RWPE2 (cell line): ENCODE data around the gene HRCT1.

Source experiments
- ATAC-seq: fragments of 200-7000 bp; cut with Tn5 transposase; 3 replicates; pipeline ENCODE4 v1.9.1; 2021; ENCODE audit warnings: low read depth
- DNase-seq: peaks from one replicate; pipeline ENCODE4 v3.0.0-alpha.2; 2020; ENCODE audit warnings: low spot score
- H3K27ac ChIP-seq: fragments of 450-650 bp; 2 replicates; pipeline ENCODE4 v1.5.1; 2017; ENCODE audit warnings: mild to moderate bottlenecking; ENCODE audit not compliant: poor library complexity, severe bottlenecking
- H3K27me3 ChIP-seq: fragments of 250-450 bp; sonication (Bioruptor Pico); 2 replicates; pipeline ENCODE4 v1.5.1; 2021; ENCODE audit warnings: mild to moderate bottlenecking, moderate library complexity; ENCODE audit not compliant: insufficient read depth, poor library complexity, severe bottlenecking
- H3K36me3 ChIP-seq: fragments of 250-450 bp; sonication (Bioruptor Pico); 2 replicates; pipeline ENCODE4 v1.5.1; 2020; ENCODE audit warnings: low read depth, mild to moderate bottlenecking, moderate library complexity
- H3K4me1 ChIP-seq: fragments of 250-450 bp; sonication (Bioruptor Pico); 2 replicates; pipeline ENCODE4 v1.5.1; 2021; ENCODE audit warnings: mild to moderate bottlenecking, moderate library complexity; ENCODE audit not compliant: insufficient read depth, poor library complexity, severe bottlenecking
- H3K4me3 ChIP-seq: fragments of 250-450 bp; sonication (Bioruptor Pico); 2 replicates; pipeline ENCODE4 v1.5.1; 2021; ENCODE audit warnings: mild to moderate bottlenecking, moderate library complexity; ENCODE audit not compliant: severe bottlenecking
- H3K9me3 ChIP-seq: fragments of 250-450 bp; sonication (Bioruptor Pico); 2 replicates; pipeline ENCODE4 v1.5.1; 2021; ENCODE audit warnings: mild to moderate bottlenecking, moderate library complexity; ENCODE audit not compliant: severe bottlenecking
- CTCF ChIP-seq: fragments of 450-650 bp; IDR thresholded peaks from one replicate; pipeline ENCODE4 v1.5.1; 2017; ENCODE audit warnings: mild to moderate bottlenecking, moderate library complexity; ENCODE audit not compliant: poor library complexity, severe bottlenecking

HRCT1 gene

DNA sequence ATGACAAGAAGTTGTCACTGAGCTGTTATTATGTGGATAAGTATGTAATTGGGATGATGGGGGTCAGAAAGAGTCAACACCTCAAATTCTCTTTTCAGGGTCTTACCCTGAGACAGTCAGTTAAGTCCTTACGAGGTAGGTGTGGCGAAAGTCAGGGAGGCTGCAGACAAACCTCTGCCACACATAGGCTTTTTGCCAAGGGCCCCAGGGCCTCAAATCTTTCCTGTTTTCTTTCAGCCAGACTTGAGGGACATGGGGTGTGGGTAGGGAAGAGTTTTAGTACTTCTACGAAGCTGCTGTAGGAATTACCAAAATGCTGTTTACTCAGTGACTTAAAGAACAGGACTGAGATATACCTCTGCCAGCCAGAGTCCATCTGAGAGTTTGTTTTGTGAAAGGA lies 38.2 kb downstream of the HRCT1 start:
- ATAC-seq (no peak), DNase-seq (no peak)
- Histone ChIP-seq H3K4me1 (peaks cover 3% of the 10 kb centered on the region), H3K36me3 (no peaks in the 10 kb centered on the region), H3K27me3 (no peaks in the 10 kb centered on the region), H3K9me3 (no peaks in the 10 kb centered on the region), H3K4me3 (no peak overlapping the region), H3K27ac (no peak overlapping the region)
- TF ChIP-seq CTCF, result no peak

DNA sequence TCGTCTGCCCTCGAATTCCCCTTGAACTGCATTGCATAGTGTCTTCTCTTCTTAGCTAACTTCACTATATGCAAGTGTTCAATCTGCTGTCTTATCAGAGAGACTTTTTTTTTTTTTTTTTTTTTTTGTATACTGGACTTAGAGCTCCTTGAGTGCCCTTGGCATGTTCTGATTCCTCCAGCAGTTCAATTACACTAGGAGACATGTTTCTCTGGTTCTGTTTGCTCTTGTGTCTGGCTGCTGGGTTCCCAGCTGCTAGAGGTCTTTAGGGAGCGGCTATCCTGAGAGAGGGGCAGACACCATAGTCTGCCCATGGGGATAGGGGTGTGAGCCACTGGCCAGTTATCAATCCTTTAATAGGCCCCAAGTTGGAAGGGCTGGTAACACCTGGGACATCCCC lies 38.8 kb downstream of the HRCT1 start:
- ATAC-seq (no peak), DNase-seq (no peak)
- no peak overlapping the region for H3K4me3 ChIP-seq
- no peaks in the 10 kb centered on the region for H3K36me3 ChIP-seq
- no peak for TF ChIP-seq CTCF
- H3K9me3 ChIP-seq, result no peaks in the 10 kb centered on the region
- no peaks in the 10 kb centered on the region for H3K27me3 ChIP-seq
- no peak overlapping the region for H3K27ac ChIP-seq
- H3K4me1 ChIP-seq, result peaks cover 3% of the 10 kb centered on the region

DNA sequence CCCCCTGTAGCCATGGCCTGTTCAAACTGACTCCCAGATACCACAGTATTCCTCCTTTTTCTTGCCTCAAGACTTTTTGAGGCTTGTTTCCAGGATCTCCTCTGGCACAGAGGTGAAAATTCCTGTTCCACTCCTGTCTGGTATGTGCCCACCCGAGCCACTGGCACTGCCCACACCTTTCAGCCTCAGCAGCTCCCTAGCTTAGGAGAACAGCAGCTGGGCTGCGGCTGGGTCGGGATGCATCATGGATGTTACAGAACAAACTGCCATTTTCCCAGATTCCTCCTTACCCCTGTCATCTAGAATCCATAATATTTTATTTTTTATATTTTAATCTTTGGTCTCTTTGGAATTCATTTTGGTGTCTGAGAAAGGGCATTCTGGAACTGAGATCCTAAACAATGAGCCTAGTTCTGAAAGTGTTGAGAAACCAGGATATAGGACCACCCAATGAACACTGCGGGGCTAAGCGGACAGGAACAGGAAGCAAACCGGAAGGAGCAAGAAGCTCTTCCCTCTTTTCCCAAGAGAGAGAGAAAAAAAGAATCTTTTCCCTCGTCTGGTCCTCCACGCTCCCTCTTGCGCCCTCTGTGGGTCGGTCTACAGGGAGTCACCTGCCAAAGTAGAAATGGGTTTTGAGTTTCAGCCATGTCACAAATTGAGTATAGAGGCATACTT lies 39.5 kb downstream of the HRCT1 start:
- H3K4me3 ChIP-seq, result no peak overlapping the region
- no peaks in the 10 kb centered on the region for H3K36me3 ChIP-seq
- no peaks in the 10 kb centered on the region for H3K27me3 ChIP-seq

GRCh38 chr9:35948451-35948850 lies 42.4 kb downstream of the HRCT1 start:
- DNase-seq, result no peak
- H3K4me1 ChIP-seq, result peaks cover 8% of the 10 kb centered on the region
- no peak overlapping the region for H3K4me3 ChIP-seq
- H3K27ac ChIP-seq, result no peak overlapping the region
- H3K27me3 ChIP-seq, result no peaks in the 10 kb centered on the region
- H3K36me3 ChIP-seq, result no peaks in the 10 kb centered on the region
- no peak for TF ChIP-seq CTCF
- no peak for ATAC-seq
- no peaks in the 10 kb centered on the region for H3K9me3 ChIP-seq

More for the DNA sequence above, 39.5 kb downstream of the HRCT1 start:
- peak; percentile 58; the same call in 1 of the 3 replicates for ATAC-seq
- peak; percentile 83 for TF ChIP-seq CTCF
- Histone ChIP-seq H3K9me3 (no peaks in the 10 kb centered on the region), H3K4me1 (peaks cover 3% of the 10 kb centered on the region), H3K27ac (no peak overlapping the region)
- no peak for DNase-seq

DNA sequence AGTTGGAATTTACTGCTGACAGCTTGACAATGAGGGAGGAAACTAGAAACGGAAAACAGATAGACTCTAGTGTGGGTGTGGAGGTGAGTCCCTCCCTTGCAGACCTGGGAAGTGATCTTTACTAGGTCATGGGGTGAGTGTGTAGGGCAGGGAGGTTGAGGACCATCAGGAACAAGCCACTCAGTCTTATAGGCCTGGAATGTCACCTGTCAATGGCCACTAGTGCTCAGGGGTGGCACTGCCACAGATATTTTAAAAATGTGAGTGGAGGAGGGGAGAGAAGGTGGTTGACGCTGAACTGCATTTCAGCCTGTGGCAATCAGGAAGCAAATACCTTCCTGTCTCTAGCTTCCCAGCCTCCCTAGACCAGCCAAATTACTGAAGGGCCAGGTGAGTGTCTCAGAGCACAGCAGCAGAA lies 42.9 kb downstream of the HRCT1 start:
- no peak for TF ChIP-seq CTCF
- Histone ChIP-seq H3K27ac (no peak overlapping the region), H3K36me3 (no peaks in the 10 kb centered on the region), H3K9me3 (no peaks in the 10 kb centered on the region), H3K4me3 (no peak overlapping the region), H3K27me3 (no peaks in the 10 kb centered on the region), H3K4me1 (peaks cover 8% of the 10 kb centered on the region)
- DNase-seq, result no peak
- no peak for ATAC-seq
